IMR-90 (cell line): ENCODE measurements around the gene MYCBP2. TPM values are rescaled to one million over a fixed set of nuclear protein-coding genes. Genes with fewer than 3 reads are reported as not detected.

Experiments
- ATAC-seq: fragments of 200-7000 bp; cut with Tn5 transposase; 2 replicates; pipeline ENCODE4 v1.9.1; 2020; ENCODE audit warnings: low read depth, mild to moderate bottlenecking, moderate library complexity
- BruUV-seq: library from RNA; stranded (reverse); fragments of 400-500 nt; replicated peaks from 2 replicates; lab custom pipeline; 2021; lab: Mats Ljungman, UMichigan
- CTCF ChIA-PET: fragments of 300-600 bp; formaldehyde crosslinking; extraction: SDS; loops from one replicate; lab custom pipeline; 2021; ENCODE audit warnings: antibody characterized with exemption; lab: Yijun Ruan, JAX
- POLR2A ChIA-PET: fragments of 300-600 bp; sonication (Branson Sonifier 250); formaldehyde crosslinking; loops from one replicate; lab custom pipeline; 2022; ENCODE audit warnings: antibody characterized with exemption; ENCODE audit not compliant: unreplicated experiment; lab: Charles Lee
- DNase-seq: peaks from one replicate; pipeline ENCODE4 v3.0.0; 2013
- H2AFZ ChIP-seq: replicated peaks from 2 replicates; pipeline ENCODE3; 2013; ENCODE audit warnings: low read length, mild to moderate bottlenecking; ENCODE audit not compliant: poor library complexity
- H2AK5ac ChIP-seq: 2 replicates; pipeline ENCODE4 v1.6.1; 2013; ENCODE audit warnings: low read depth, low read length, inconsistent platforms
- H2AK9ac ChIP-seq: replicated peaks from 2 replicates; pipeline ENCODE3; 2013; ENCODE audit warnings: mild to moderate bottlenecking, low read depth, low read length, moderate library complexity; ENCODE audit not compliant: poor library complexity
- H2BK120ac ChIP-seq: 2 replicates; pipeline ENCODE4 v1.6.1; 2013; ENCODE audit warnings: low read depth, low read length, inconsistent platforms
- H2BK15ac ChIP-seq: 3 replicates; pipeline ENCODE4 v1.6.1; 2013; ENCODE audit warnings: low read depth, low read length, inconsistent platforms
- H2BK20ac ChIP-seq: 2 replicates; pipeline ENCODE4 v1.6.1; 2013; ENCODE audit warnings: low read depth, mild to moderate bottlenecking, inconsistent platforms, low read length, moderate library complexity
- H2BK5ac ChIP-seq: 2 replicates; pipeline ENCODE4 v1.6.1; 2013; ENCODE audit warnings: mild to moderate bottlenecking, low read depth, low read length, inconsistent platforms; ENCODE audit not compliant: poor library complexity, severe bottlenecking
- H3K14ac ChIP-seq: replicated peaks from 2 replicates; pipeline ENCODE4 v1.6.1; 2013; ENCODE audit warnings: low read depth, low read length, inconsistent platforms
- H3K18ac ChIP-seq: 2 replicates; pipeline ENCODE4 v1.6.1; 2013; ENCODE audit warnings: low read depth, low read length, control low read depth
- H3K23ac ChIP-seq: 2 replicates; pipeline ENCODE4 v1.6.1; 2013; ENCODE audit warnings: low read depth, low read length, inconsistent platforms
- H3K27ac ChIP-seq: 2 replicates; pipeline ENCODE4 v1.5.1; 2013; ENCODE audit warnings: mild to moderate bottlenecking, control low read depth, low read length; ENCODE audit not compliant: insufficient read depth
- H3K27me3 ChIP-seq: 2 replicates; pipeline ENCODE4 v1.6.1; 2013; ENCODE audit warnings: low read length; ENCODE audit not compliant: control insufficient read depth, insufficient read depth
- H3K36me3 ChIP-seq: 2 replicates; pipeline ENCODE4 v1.6.1; 2013; ENCODE audit warnings: low read length, mixed read lengths; ENCODE audit not compliant: control insufficient read depth, insufficient read depth
- H3K4ac ChIP-seq: 2 replicates; pipeline ENCODE4 v1.6.1; 2013; ENCODE audit warnings: low read depth, low read length, inconsistent platforms
- H3K4me1 ChIP-seq: 2 replicates; pipeline ENCODE4 v1.6.1; 2013; ENCODE audit warnings: low read length, mixed read lengths; ENCODE audit not compliant: control insufficient read depth, insufficient read depth
- H3K4me2 ChIP-seq: 2 replicates; pipeline ENCODE4 v1.6.1; 2013; ENCODE audit warnings: low read depth, mild to moderate bottlenecking, control low read depth, low read length, moderate library complexity
- H3K4me3 ChIP-seq: 2 replicates; pipeline ENCODE4 v1.5.1; 2013; ENCODE audit warnings: low read depth, mild to moderate bottlenecking, control low read depth, low read length, moderate library complexity; ENCODE audit not compliant: insufficient read depth
- H3K56ac ChIP-seq: 2 replicates; pipeline ENCODE4 v1.6.1; 2013; ENCODE audit warnings: low read length, inconsistent platforms; ENCODE audit not compliant: insufficient read depth; ENCODE audit errors: extremely low read depth
- H3K79me1 ChIP-seq, 2 experiments: 2 replicates each; pipeline ENCODE4 v1.6.1; 2013; ENCODE audit warnings: low read length in 2 of 2, inconsistent platforms in 1 of 2, low read depth in 1 of 2
- H3K9ac ChIP-seq: 2 replicates; pipeline ENCODE4 v1.6.1; 2013; ENCODE audit warnings: low read depth, low read length, control low read depth
- H3K9me1 ChIP-seq: 2 replicates; pipeline ENCODE4 v1.6.1; 2013; ENCODE audit warnings: low read length, inconsistent platforms; ENCODE audit not compliant: insufficient read depth
- H3K9me3 ChIP-seq: 2 replicates; pipeline ENCODE4 v1.6.1; 2013; ENCODE audit warnings: low read length; ENCODE audit not compliant: control insufficient read depth, insufficient read depth
- H4K20me1 ChIP-seq: 2 replicates; pipeline ENCODE4 v1.6.1; 2013; ENCODE audit warnings: low read length, inconsistent platforms; ENCODE audit not compliant: insufficient read depth
- H4K5ac ChIP-seq: 2 replicates; pipeline ENCODE4 v1.6.1; 2013; ENCODE audit warnings: mild to moderate bottlenecking, low read depth, low read length, control low read depth
- H4K8ac ChIP-seq, 2 experiments: 2 replicates each; pipeline ENCODE4 v1.6.1; 2013; ENCODE audit warnings: low read depth in 2 of 2, low read length in 2 of 2, control low read depth in 1 of 2, inconsistent platforms in 1 of 2
- H4K91ac ChIP-seq: 2 replicates; pipeline ENCODE4 v1.6.1; 2013; ENCODE audit warnings: low read depth, low read length, inconsistent platforms; ENCODE audit not compliant: insufficient read depth
- BHLHE40 ChIP-seq: fragments of 150-350 bp; IDR thresholded peaks from 2 replicates; pipeline ENCODE4 v1.6.1; 2016; ENCODE audit warnings: mild to moderate bottlenecking, low read depth, low read length
- ELK1 ChIP-seq: fragments of 150-350 bp; IDR thresholded peaks from 2 replicates; pipeline ENCODE4 v1.6.1; 2016; ENCODE audit warnings: low read depth, mild to moderate bottlenecking, low read length, moderate library complexity, borderline replicate concordance
- NFE2L2 ChIP-seq: fragments of 150-350 bp; IDR thresholded peaks from 2 replicates; pipeline ENCODE4 v1.6.1; 2016; ENCODE audit warnings: low read depth, mild to moderate bottlenecking, low read length
- RAD21 ChIP-seq: IDR thresholded peaks from 2 replicates; pipeline ENCODE4 v1.6.1; 2012; ENCODE audit warnings: low read length, improper control_type of control experiment
- RCOR1 ChIP-seq: IDR thresholded peaks from 2 replicates; pipeline ENCODE4 v1.6.1; 2012; ENCODE audit warnings: mild to moderate bottlenecking, low read length, improper control_type of control experiment; ENCODE audit not compliant: insufficient replicate concordance
- SMC3 ChIP-seq: fragments of 150-350 bp; IDR thresholded peaks from 2 replicates; pipeline ENCODE4 v1.6.1; 2016; ENCODE audit warnings: low read depth, mild to moderate bottlenecking, antibody characterized with exemption, low read length, moderate library complexity
- WGBS, 2 experiments: methylation state at CpG; one replicate each; pipeline versions ENCODE4 v1.1.5 to v1.1.7; 2013; ENCODE audit warnings: missing lambda C conversion rate in 2 of 2; ENCODE audit not compliant: insufficient read length in 1 of 2; ENCODE audit errors: extremely low coverage in 2 of 2; 5-methylcytosine and 5-hydroxymethylcytosine counted together
- dilution Hi-C: fragments of 300-500 bp; cut with HindIII; formaldehyde crosslinking; loops from one replicate; pipeline ENCODE4 v1.14.3; 2018; ENCODE audit warnings: low sequenced_read_pairs; ENCODE audit not compliant: unreplicated experiment
- in situ Hi-C: fragments of 300-500 bp; cut with MboI; formaldehyde crosslinking; loops from 3 replicates; pipeline ENCODE4 v1.14.3; 2019; ENCODE audit warnings: low sequenced_read_pairs, inconsistent platforms, mixed read lengths
- intact Hi-C: fragments of 100-400 bp; cut with micrococcal nuclease; formaldehyde crosslinking; loops from 2 replicates; pipeline ENCODE4 v1.10.0; 2022
- polyA plus RNA-seq, 3 experiments: library from polyadenylated mRNA; depleted of rRNA; stranded (reverse); fragments of >200 nt; gene quantifications; 2 replicates each; pipeline ENCODE4 v1.2.3, GENCODE V29; 2012; ENCODE audit warnings: low replicate concordance in 1 of 3
- total RNA-seq: library from RNA; depleted of rRNA; stranded (reverse); fragments of >200 nt; gene quantifications from 2 replicates; pipeline ENCODE4 v1.2.3, GENCODE V29; 2012

The MYCBP2 gene
- total and polyA plus RNA-seq, 2 of the 4 experiments (the other 2 are of a cell fraction), result 20.1 to 43.2 TPM

GRCh38 chr13:77172650-77173049 is 154.2 kb downstream of the MYCBP2 start:
- no peak overlapping the region for H3K56ac ChIP-seq
- no peak for ATAC-seq
- WGBS, 2 experiments, result no CpG with 5 or more reads among the region's 4 CpGs
- H4K5ac ChIP-seq, result no peak overlapping the region
- H3K4ac ChIP-seq, result no peak overlapping the region
- in situ Hi-C loops (no loop called here), intact Hi-C loops (no loop called here), dilution Hi-C loops (no loop called here)
- H3K9me1 ChIP-seq, result peaks cover 8% of the 10 kb centered on the region
- H3K9ac ChIP-seq, result no peak overlapping the region
- no peak overlapping the region for H2BK15ac ChIP-seq
- no peaks in the 10 kb centered on the region for H4K20me1 ChIP-seq
- H4K91ac ChIP-seq, result no peak overlapping the region
- H3K14ac ChIP-seq, result no peak overlapping the region
- no peak overlapping the region for H2BK120ac ChIP-seq
- no peak overlapping the region for H3K23ac ChIP-seq
- H3K4me1 ChIP-seq, result no peaks in the 10 kb centered on the region
- H3K27ac ChIP-seq, result no peak overlapping the region
- no peaks in the 10 kb centered on the region for H3K27me3 ChIP-seq
- ChIA-PET POLR2A (no interaction called here), CTCF (no interaction called here)
- no peak overlapping the region for H2BK20ac ChIP-seq
- no peak overlapping the region for H2AK5ac ChIP-seq
- DNase-seq, result no peak
- H2AK9ac ChIP-seq, result no peak overlapping the region
- H4K8ac ChIP-seq, result no peak overlapping the region
- peaks cover 0 to 3% of the 10 kb centered on the region in 2 experiments; a peak in 1 of 4 replicates for H3K79me1 ChIP-seq
- no peak overlapping the region for H2AFZ ChIP-seq
- no peak overlapping the region for H3K4me3 ChIP-seq
- no peak overlapping the region for H3K18ac ChIP-seq
- H3K4me2 ChIP-seq, result no peak overlapping the region
- H2BK5ac ChIP-seq, result no peak overlapping the region
- TF ChIP-seq NFE2L2 (no peak), SMC3 (no peak), RCOR1 (no peak), RAD21 (no peak), BHLHE40 (no peak), ELK1 (no peak)
- no TSS peak for BruUV-seq
- H3K36me3 ChIP-seq, result peaks cover 22% of the 10 kb centered on the region
- no peaks in the 10 kb centered on the region for H3K9me3 ChIP-seq
